Measurements from ENCODE around the gene FRMD4B.

DNA sequence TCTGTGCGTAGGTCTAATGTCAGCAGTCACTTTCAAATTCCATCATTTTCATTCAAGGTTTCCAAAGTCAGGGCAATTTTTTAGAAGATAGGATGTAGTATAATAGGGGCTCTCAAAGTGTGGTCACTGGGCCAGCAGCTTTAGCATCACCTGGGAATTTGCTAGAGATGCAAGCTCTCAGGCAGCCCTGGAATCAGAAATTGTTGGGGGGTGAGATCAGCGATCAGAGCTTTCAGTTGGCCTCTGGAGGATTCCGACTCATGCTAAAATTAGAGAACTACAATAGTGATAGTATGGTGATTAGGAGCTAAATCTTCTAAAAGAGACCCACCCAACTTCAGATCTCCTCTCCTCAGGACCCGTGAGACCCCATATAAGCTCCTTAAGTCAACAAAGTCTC, 2.4 kb upstream of the FRMD4B start:
- TF ChIP-seq JUNB (IDR thresholded peaks at IDR 0.05; ENCODE audit: unreplicated experiment) (no peak), EZH2 (IDR thresholded peaks at IDR 0.05; ENCODE audit: low read depth, unreplicated experiment) (no peak), EZH2phosphoT487 (IDR thresholded peaks at IDR 0.05; ENCODE audit: unreplicated experiment) (no peak), POLR2AphosphoS5 (IDR thresholded peaks at IDR 0.05; ENCODE audit: low read depth) (no peak), CREB1 (CRISPR knock-in tag; IDR thresholded peaks at IDR 0.05; ENCODE audit: low read depth) (no peak), ZNF331 (CRISPR knock-in tag; IDR thresholded peaks at IDR 0.05; ENCODE audit: low read depth) (no peak), ZNF114 (CRISPR knock-in tag; IDR thresholded peaks at IDR 0.05) (no peak), STAT1 (IDR thresholded peaks at IDR 0.05; ENCODE audit: unreplicated experiment) (no peak), NANOG (IDR thresholded peaks at IDR 0.05; ENCODE audit: borderline replicate concordance) (no peak)
- TF ChIP-seq, protein P1, sequence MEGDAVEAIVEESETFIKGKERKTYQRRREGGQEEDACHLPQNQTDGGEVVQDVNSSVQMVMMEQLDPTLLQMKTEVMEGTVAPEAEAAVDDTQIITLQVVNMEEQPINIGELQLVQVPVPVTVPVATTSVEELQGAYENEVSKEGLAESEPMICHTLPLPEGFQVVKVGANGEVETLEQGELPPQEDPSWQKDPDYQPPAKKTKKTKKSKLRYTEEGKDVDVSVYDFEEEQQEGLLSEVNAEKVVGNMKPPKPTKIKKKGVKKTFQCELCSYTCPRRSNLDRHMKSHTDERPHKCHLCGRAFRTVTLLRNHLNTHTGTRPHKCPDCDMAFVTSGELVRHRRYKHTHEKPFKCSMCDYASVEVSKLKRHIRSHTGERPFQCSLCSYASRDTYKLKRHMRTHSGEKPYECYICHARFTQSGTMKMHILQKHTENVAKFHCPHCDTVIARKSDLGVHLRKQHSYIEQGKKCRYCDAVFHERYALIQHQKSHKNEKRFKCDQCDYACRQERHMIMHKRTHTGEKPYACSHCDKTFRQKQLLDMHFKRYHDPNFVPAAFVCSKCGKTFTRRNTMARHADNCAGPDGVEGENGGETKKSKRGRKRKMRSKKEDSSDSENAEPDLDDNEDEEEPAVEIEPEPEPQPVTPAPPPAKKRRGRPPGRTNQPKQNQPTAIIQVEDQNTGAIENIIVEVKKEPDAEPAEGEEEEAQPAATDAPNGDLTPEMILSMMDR (conservative IDR thresholded peaks at IDR 0.05; ENCODE audit: low read depth in 2 of 2): no peak
- TF ChIP-seq, protein P2, sequence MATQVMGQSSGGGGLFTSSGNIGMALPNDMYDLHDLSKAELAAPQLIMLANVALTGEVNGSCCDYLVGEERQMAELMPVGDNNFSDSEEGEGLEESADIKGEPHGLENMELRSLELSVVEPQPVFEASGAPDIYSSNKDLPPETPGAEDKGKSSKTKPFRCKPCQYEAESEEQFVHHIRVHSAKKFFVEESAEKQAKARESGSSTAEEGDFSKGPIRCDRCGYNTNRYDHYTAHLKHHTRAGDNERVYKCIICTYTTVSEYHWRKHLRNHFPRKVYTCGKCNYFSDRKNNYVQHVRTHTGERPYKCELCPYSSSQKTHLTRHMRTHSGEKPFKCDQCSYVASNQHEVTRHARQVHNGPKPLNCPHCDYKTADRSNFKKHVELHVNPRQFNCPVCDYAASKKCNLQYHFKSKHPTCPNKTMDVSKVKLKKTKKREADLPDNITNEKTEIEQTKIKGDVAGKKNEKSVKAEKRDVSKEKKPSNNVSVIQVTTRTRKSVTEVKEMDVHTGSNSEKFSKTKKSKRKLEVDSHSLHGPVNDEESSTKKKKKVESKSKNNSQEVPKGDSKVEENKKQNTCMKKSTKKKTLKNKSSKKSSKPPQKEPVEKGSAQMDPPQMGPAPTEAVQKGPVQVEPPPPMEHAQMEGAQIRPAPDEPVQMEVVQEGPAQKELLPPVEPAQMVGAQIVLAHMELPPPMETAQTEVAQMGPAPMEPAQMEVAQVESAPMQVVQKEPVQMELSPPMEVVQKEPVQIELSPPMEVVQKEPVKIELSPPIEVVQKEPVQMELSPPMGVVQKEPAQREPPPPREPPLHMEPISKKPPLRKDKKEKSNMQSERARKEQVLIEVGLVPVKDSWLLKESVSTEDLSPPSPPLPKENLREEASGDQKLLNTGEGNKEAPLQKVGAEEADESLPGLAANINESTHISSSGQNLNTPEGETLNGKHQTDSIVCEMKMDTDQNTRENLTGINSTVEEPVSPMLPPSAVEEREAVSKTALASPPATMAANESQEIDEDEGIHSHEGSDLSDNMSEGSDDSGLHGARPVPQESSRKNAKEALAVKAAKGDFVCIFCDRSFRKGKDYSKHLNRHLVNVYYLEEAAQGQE (IDR thresholded peaks at IDR 0.05; ENCODE audit: unreplicated experiment): no peak
- TF ChIP-seq, protein P3, sequence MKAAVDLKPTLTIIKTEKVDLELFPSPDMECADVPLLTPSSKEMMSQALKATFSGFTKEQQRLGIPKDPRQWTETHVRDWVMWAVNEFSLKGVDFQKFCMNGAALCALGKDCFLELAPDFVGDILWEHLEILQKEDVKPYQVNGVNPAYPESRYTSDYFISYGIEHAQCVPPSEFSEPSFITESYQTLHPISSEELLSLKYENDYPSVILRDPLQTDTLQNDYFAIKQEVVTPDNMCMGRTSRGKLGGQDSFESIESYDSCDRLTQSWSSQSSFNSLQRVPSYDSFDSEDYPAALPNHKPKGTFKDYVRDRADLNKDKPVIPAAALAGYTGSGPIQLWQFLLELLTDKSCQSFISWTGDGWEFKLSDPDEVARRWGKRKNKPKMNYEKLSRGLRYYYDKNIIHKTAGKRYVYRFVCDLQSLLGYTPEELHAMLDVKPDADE (IDR thresholded peaks at IDR 0.05): no peak
